HG03175 (cell line): Measurements from ENCODE around the gene FCER1G.

Experiments
- ATAC-seq: cut with Tn5 transposase; IDR thresholded peaks from one replicate; pipeline ENCODE4 v1.9.1; 2021; ENCODE audit warnings: mild to moderate bottlenecking, moderate library complexity; ENCODE audit not compliant: unreplicated experiment

FCER1G gene

DNA sequence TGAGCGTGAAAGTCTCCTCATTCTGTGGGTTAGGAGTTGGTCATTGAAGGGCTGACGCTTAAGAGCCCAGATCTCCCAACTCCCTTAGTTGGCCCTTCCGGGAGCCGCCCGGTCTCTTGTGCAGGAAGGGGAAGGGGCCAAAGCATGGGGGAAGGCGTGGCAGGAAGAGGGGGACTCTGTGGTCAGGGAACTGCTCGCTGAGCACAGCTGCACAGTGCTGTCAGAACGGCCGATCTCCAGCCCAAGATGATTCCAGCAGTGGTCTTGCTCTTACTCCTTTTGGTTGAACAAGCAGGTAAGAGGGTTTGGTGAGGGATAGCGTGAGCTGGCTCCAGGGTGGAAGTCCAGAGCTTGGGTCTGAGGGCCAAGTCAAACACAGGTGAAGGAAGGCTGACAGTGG, at the start of gene FCER1G:
Gene FCER1G (plus strand): TSS at position 220 of the 400 bp plus-strand sequence. CDS start 27 bp downstream, at position 247.
- ATAC-seq, result no peak

- peak; percentile 94 for ATAC-seq
Observed at GRCh38 chr1:161165742-161166668, 49.1 kb upstream of the FCER1G start, which contains the start of gene PPOX. Gene PPOX, plus strand, starts transcription at chr1:161166426. Its CDS starts 422 bp downstream, at chr1:161166848.

DNA sequence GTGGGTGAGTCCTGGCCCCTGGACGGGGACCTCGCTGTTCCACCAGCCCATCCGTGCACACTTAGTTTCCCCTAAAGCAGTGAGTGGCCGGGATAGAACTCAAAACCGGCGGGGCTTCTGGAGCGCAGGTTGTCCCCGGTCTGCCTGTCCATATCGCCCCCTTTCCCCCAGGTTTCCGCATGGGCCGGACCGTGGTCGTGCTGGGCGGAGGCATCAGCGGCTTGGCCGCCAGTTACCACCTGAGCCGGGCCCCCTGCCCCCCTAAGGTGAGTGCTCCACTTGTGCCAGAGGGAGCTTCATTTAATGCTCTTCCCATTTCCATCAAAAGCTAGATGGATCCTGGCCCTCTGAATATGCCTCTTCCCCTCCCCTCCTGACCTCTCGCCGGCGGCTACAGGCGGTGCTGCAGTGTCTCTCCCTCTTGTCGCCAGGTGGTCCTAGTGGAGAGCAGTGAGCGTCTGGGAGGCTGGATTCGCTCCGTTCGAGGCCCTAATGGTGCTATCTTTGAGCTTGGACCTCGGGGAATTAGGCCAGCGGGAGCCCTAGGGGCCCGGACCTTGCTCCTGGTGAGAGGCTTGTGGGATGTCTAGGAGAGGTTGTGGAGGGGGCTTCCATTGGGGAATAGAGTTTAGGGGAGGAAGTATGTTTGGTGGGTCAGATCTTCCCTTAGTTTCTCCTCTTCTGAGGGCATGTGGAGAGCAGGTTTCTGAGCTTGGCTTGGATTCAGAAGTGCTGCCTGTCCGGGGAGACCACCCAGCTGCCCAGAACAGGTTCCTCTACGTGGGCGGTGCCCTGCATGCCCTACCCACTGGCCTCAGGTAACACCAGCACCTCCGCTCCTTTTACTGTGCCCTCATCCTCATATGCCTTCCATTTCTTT, 48.2 kb upstream of the FCER1G start:
- ATAC-seq, result peak; percentile 2

GRCh38 chr1:161168906-161169305, 46.2 kb upstream of the FCER1G start:
- ATAC-seq, result no peak

GRCh38 chr1:161171191-161171590, 43.9 kb upstream of the FCER1G start:
- no peak for ATAC-seq

DNA sequence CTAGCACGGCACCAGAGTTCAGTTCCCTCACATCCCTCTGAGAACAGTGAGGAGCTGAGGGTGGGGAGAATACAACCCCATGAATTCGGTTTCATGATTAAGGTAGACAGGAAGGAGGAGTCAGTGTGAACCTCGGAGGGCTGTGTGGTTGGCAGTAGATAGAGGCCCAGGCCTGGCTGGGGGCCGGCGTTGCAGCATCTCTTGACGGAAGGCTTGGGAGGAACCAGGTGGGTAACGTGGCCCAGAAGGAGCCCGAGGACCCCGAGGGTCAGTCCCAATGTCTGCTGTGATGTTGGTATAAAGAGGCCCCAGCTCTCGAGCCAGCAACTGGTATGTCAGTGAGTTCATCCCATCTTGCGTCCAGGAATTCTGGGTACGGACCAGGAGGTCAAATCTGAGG, 43.4 kb upstream of the FCER1G start:
- no peak for ATAC-seq

DNA sequence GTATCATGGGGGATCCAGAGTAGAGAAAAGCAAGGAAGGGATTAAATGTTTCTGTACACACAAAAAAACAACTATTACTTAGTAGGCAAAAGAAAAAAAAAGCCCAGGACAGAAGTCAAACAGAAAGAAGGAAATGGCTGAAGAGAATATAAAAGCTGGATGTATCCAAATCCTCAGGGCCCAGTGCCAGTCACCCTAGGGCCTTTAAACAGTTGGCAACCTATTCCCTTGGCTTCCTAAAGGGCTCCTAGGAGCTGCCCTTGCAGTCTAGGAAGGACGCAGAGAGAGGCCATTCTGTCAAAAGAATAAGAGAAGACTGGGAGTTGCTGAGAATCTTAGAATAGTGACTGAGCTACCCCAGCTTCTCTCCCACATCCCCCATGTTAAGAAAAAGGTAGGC, 42.7 kb upstream of the FCER1G start:
- no peak for ATAC-seq

GRCh38 chr1:161172776-161173376, 42.2 kb upstream of the FCER1G start:
- no peak for ATAC-seq

- no peak for ATAC-seq
Observed at GRCh38 chr1:161173711-161174110, 41.4 kb upstream of the FCER1G start.

GRCh38 chr1:161174911-161175310, 40.2 kb upstream of the FCER1G start:
- ATAC-seq, result no peak

- no peak for ATAC-seq
Observed at GRCh38 chr1:161175771-161176453, 39.2 kb upstream of the FCER1G start.

DNA sequence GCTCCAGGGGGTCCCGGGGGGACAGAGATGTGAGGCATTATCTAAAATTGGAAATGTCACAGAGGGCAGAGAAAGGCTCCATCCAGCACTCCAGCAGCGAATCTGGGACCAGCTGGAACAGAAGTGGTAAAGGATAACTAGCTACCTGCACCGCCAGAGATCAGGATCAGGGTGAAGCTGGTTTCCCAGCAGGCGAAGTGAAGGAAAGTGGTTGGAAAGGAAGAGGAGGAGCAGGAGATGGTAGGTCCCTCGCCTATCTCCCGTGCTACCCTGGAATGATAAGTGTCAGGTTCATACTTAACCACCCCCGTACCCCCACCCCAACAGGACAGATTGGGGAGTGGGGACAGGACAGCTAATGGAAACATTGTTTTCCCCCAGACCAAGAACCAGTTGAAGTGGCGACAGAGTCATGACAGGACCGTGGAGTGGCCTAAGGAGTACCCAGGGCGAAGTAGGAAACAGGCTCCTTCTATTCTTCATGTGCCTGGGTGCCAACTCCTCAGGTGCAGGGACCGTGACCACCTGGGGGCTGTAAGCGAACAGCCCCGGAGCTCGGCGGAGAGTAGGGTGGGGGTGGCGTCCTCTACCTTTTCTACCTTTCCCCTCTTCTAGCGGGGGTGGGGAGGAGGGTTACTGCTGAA, 38.5 kb upstream of the FCER1G start:
- no peak for ATAC-seq

- ATAC-seq, result peak; percentile 80
Observed at GRCh38 chr1:161177112-161177935, 37.8 kb upstream of the FCER1G start, which contains the start of gene B4GALT3. Gene B4GALT3, minus strand, starts transcription at chr1:161177507. Its CDS starts 1,447 bp downstream, at chr1:161176060.

DNA sequence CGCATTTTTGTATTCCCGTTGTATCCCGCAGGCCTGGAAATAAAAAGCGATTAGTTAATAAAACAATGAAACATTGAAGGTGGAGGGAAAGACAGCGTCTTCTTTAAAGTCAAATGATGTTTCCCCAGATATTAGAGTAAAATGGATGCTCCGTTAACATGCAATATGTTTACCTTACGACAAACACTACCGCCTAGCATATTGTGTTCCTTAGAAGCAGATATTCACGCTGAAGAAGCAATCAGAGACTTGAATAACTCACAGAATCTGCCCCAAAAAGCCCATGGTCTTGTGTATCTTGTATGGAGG, 37.2 kb upstream of the FCER1G start:
- no peak for ATAC-seq

DNA sequence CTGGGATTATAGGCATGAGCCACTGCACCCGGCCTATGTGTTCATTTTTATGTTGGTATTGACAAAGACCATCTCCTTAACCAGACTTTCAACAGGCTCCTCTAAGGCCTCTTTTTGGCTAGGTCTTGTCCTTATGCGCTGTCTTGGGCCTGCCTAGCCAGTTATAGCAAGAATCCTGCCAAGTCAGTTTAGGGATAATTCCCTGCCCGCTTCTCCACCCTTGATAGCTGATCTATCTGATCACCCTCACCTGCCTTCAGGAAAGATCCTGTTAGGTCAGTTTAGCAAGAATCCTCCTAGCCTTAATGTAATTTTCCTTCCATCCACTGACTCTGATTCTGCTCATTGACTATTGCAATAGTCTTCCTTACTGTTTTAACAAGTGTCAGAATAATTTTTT, 35.4 kb upstream of the FCER1G start:
- no peak for ATAC-seq

DNA sequence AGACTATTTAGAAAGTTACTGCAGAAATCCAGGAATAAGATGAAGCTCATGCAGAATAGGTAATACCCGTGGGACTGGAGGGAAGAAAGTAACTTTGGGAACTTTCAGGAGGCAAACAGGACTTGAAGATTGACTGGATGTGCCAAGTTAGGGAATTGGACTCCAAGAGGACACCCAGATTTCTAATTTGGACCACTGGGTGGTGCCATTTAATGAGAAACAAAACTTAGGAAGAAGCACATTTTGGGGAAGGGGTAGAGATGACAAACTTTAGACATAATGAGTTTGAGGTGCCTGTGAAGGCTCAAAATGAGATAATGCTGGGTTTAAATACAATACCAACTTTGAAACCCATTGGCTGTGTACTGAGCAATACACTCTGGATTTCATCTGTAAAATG, 34.5 kb upstream of the FCER1G start:
- ATAC-seq, result no peak

DNA sequence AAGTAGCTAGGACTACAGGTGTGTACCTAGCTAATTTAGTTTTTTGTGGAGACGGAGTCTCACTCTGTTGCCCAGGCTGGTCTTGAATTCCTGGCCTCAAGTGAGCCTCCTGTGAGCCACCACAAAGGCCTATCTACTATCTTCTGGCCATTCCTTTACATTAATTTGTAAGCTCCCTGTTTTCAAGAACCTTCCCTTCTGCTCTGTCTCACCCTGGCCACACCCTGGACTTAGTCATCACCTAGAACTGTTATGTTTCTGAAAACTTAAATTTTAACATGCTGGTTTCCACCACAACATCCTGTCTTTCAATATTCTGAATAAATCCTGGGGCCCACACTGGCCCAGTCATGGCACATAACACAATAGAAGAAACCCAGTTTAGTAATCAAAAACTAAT, 32.9 kb upstream of the FCER1G start:
- ATAC-seq, result peak; percentile 49

DNA sequence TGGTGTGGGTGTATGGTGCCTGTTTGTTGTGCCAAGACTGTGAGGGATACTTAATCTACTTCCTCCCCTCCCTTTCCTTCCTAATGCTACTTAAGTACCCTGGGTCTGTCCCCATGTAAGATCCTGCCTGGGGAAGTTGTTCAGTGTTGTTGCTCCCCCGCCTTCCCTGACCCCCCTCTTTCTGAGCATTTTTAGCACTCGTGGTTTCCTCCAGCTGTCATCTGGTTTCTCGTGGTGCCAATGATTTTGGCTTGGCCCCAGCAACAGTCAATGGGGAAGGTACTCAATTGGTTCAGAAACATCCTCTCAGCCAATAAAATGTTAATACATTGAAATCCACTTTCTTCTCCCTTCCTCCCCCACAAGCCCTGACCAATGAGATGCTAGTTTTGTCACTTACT, 29.8 kb upstream of the FCER1G start:
- peak; percentile 69 for ATAC-seq

- peak; percentile 37 for ATAC-seq
Observed at GRCh38 chr1:161185732-161186311, 29.3 kb upstream of the FCER1G start.
